IMR-90 (cell line): Measurements from ENCODE around the gene SLC25A21. TPM values are rescaled to one million over a fixed set of nuclear protein-coding genes. Genes with fewer than 3 reads are reported as not detected.

ENCODE experiments used
- ATAC-seq: fragments of 200-7000 bp; cut with Tn5 transposase; 2 replicates; pipeline ENCODE4 v1.9.1; 2020; ENCODE audit warnings: low read depth, mild to moderate bottlenecking, moderate library complexity
- BruUV-seq: library from RNA; stranded (reverse); fragments of 400-500 nt; replicated peaks from 2 replicates; lab custom pipeline; 2021; lab: Mats Ljungman, UMichigan
- CTCF ChIA-PET: fragments of 300-600 bp; formaldehyde crosslinking; extraction: SDS; loops from one replicate; lab custom pipeline; 2021; ENCODE audit warnings: antibody characterized with exemption; lab: Yijun Ruan, JAX
- POLR2A ChIA-PET: fragments of 300-600 bp; sonication (Branson Sonifier 250); formaldehyde crosslinking; loops from one replicate; lab custom pipeline; 2022; ENCODE audit warnings: antibody characterized with exemption; ENCODE audit not compliant: unreplicated experiment; lab: Charles Lee
- DNase-seq: peaks from one replicate; pipeline ENCODE4 v3.0.0; 2013
- H2AFZ ChIP-seq: replicated peaks from 2 replicates; pipeline ENCODE3; 2013; ENCODE audit warnings: low read length, mild to moderate bottlenecking; ENCODE audit not compliant: poor library complexity
- H2AK5ac ChIP-seq: 2 replicates; pipeline ENCODE4 v1.6.1; 2013; ENCODE audit warnings: low read depth, low read length, inconsistent platforms
- H2AK9ac ChIP-seq: replicated peaks from 2 replicates; pipeline ENCODE3; 2013; ENCODE audit warnings: mild to moderate bottlenecking, low read depth, low read length, moderate library complexity; ENCODE audit not compliant: poor library complexity
- H2BK120ac ChIP-seq: 2 replicates; pipeline ENCODE4 v1.6.1; 2013; ENCODE audit warnings: low read depth, low read length, inconsistent platforms
- H2BK15ac ChIP-seq: 3 replicates; pipeline ENCODE4 v1.6.1; 2013; ENCODE audit warnings: low read depth, low read length, inconsistent platforms
- H2BK20ac ChIP-seq: 2 replicates; pipeline ENCODE4 v1.6.1; 2013; ENCODE audit warnings: low read depth, mild to moderate bottlenecking, inconsistent platforms, low read length, moderate library complexity
- H2BK5ac ChIP-seq: 2 replicates; pipeline ENCODE4 v1.6.1; 2013; ENCODE audit warnings: mild to moderate bottlenecking, low read depth, low read length, inconsistent platforms; ENCODE audit not compliant: poor library complexity, severe bottlenecking
- H3K14ac ChIP-seq: replicated peaks from 2 replicates; pipeline ENCODE4 v1.6.1; 2013; ENCODE audit warnings: low read depth, low read length, inconsistent platforms
- H3K18ac ChIP-seq: 2 replicates; pipeline ENCODE4 v1.6.1; 2013; ENCODE audit warnings: low read depth, low read length, control low read depth
- H3K23ac ChIP-seq: 2 replicates; pipeline ENCODE4 v1.6.1; 2013; ENCODE audit warnings: low read depth, low read length, inconsistent platforms
- H3K27ac ChIP-seq: 2 replicates; pipeline ENCODE4 v1.5.1; 2013; ENCODE audit warnings: mild to moderate bottlenecking, control low read depth, low read length; ENCODE audit not compliant: insufficient read depth
- H3K27me3 ChIP-seq: 2 replicates; pipeline ENCODE4 v1.6.1; 2013; ENCODE audit warnings: low read length; ENCODE audit not compliant: control insufficient read depth, insufficient read depth
- H3K36me3 ChIP-seq: 2 replicates; pipeline ENCODE4 v1.6.1; 2013; ENCODE audit warnings: low read length, mixed read lengths; ENCODE audit not compliant: control insufficient read depth, insufficient read depth
- H3K4ac ChIP-seq: 2 replicates; pipeline ENCODE4 v1.6.1; 2013; ENCODE audit warnings: low read depth, low read length, inconsistent platforms
- H3K4me1 ChIP-seq: 2 replicates; pipeline ENCODE4 v1.6.1; 2013; ENCODE audit warnings: low read length, mixed read lengths; ENCODE audit not compliant: control insufficient read depth, insufficient read depth
- H3K4me2 ChIP-seq: 2 replicates; pipeline ENCODE4 v1.6.1; 2013; ENCODE audit warnings: low read depth, mild to moderate bottlenecking, control low read depth, low read length, moderate library complexity
- H3K4me3 ChIP-seq: 2 replicates; pipeline ENCODE4 v1.5.1; 2013; ENCODE audit warnings: low read depth, mild to moderate bottlenecking, control low read depth, low read length, moderate library complexity; ENCODE audit not compliant: insufficient read depth
- H3K56ac ChIP-seq: 2 replicates; pipeline ENCODE4 v1.6.1; 2013; ENCODE audit warnings: low read length, inconsistent platforms; ENCODE audit not compliant: insufficient read depth; ENCODE audit errors: extremely low read depth
- H3K79me1 ChIP-seq, 2 experiments: 2 replicates each; pipeline ENCODE4 v1.6.1; 2013; ENCODE audit warnings: low read length in 2 of 2, inconsistent platforms in 1 of 2, low read depth in 1 of 2
- H3K9ac ChIP-seq: 2 replicates; pipeline ENCODE4 v1.6.1; 2013; ENCODE audit warnings: low read depth, low read length, control low read depth
- H3K9me1 ChIP-seq: 2 replicates; pipeline ENCODE4 v1.6.1; 2013; ENCODE audit warnings: low read length, inconsistent platforms; ENCODE audit not compliant: insufficient read depth
- H3K9me3 ChIP-seq: 2 replicates; pipeline ENCODE4 v1.6.1; 2013; ENCODE audit warnings: low read length; ENCODE audit not compliant: control insufficient read depth, insufficient read depth
- H4K20me1 ChIP-seq: 2 replicates; pipeline ENCODE4 v1.6.1; 2013; ENCODE audit warnings: low read length, inconsistent platforms; ENCODE audit not compliant: insufficient read depth
- H4K5ac ChIP-seq: 2 replicates; pipeline ENCODE4 v1.6.1; 2013; ENCODE audit warnings: mild to moderate bottlenecking, low read depth, low read length, control low read depth
- H4K8ac ChIP-seq, 2 experiments: 2 replicates each; pipeline ENCODE4 v1.6.1; 2013; ENCODE audit warnings: low read depth in 2 of 2, low read length in 2 of 2, control low read depth in 1 of 2, inconsistent platforms in 1 of 2
- H4K91ac ChIP-seq: 2 replicates; pipeline ENCODE4 v1.6.1; 2013; ENCODE audit warnings: low read depth, low read length, inconsistent platforms; ENCODE audit not compliant: insufficient read depth
- RAD21 ChIP-seq: IDR thresholded peaks from 2 replicates; pipeline ENCODE4 v1.6.1; 2012; ENCODE audit warnings: low read length, improper control_type of control experiment
- WGBS, 2 experiments: methylation state at CpG; one replicate each; pipeline versions ENCODE4 v1.1.5 to v1.1.7; 2013; ENCODE audit warnings: missing lambda C conversion rate in 2 of 2; ENCODE audit not compliant: insufficient read length in 1 of 2; ENCODE audit errors: extremely low coverage in 2 of 2; 5-methylcytosine and 5-hydroxymethylcytosine counted together
- dilution Hi-C: fragments of 300-500 bp; cut with HindIII; formaldehyde crosslinking; loops from one replicate; pipeline ENCODE4 v1.14.3; 2018; ENCODE audit warnings: low sequenced_read_pairs; ENCODE audit not compliant: unreplicated experiment
- in situ Hi-C: fragments of 300-500 bp; cut with MboI; formaldehyde crosslinking; loops from 3 replicates; pipeline ENCODE4 v1.14.3; 2019; ENCODE audit warnings: low sequenced_read_pairs, inconsistent platforms, mixed read lengths
- intact Hi-C: fragments of 100-400 bp; cut with micrococcal nuclease; formaldehyde crosslinking; loops from 2 replicates; pipeline ENCODE4 v1.10.0; 2022
- polyA plus RNA-seq, 3 experiments: library from polyadenylated mRNA; depleted of rRNA; stranded (reverse); fragments of >200 nt; gene quantifications; 2 replicates each; pipeline ENCODE4 v1.2.3, GENCODE V29; 2012; ENCODE audit warnings: low replicate concordance in 1 of 3
- total RNA-seq: library from RNA; depleted of rRNA; stranded (reverse); fragments of >200 nt; gene quantifications from 2 replicates; pipeline ENCODE4 v1.2.3, GENCODE V29; 2012

Gene SLC25A21
- total and polyA plus RNA-seq, 2 of the 4 experiments (the other 2 are of a cell fraction), result 0.62 to 0.90 TPM

DNA sequence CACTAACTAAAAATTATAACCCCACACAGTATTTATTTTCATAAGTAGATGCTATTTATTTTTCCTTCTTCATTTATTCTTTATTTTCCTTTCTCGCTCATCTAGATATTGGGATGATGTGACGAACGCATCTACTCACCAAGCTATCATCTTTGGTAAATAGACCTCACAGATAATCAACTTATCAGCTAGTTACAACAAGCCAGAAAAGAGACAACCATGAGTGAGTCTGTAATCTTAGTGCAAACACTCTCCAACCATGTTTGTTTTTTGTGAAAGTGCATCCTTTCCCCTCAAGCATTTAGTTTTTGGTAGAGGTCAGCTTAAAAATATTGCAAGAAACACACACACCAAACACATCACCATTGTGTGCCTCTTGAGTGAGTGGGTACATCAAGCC is 84.9 kb downstream of the SLC25A21 start:
- no peak overlapping the region for H2AK5ac ChIP-seq
- intact Hi-C loops (no loop called here), in situ Hi-C loops (no loop called here), dilution Hi-C loops (no loop called here)
- no peak overlapping the region for H3K4me2 ChIP-seq
- no peak overlapping the region for H2AFZ ChIP-seq
- H2AK9ac ChIP-seq, result no peak overlapping the region
- H3K18ac ChIP-seq, result no peak overlapping the region
- no peak overlapping the region for H2BK120ac ChIP-seq
- H3K9me1 ChIP-seq, result peaks cover 3% of the 10 kb centered on the region
- ChIA-PET CTCF (interaction anchor here (1.0 kb wide), 1 partner anchor 30 kb away, joined by 4 read pairs; no protein-coding TSS in a partner anchor), POLR2A (no interaction called here)
- DNase-seq (no peak), ATAC-seq (no peak)
- no peak overlapping the region for H4K91ac ChIP-seq
- H3K27me3 ChIP-seq, result no peaks in the 10 kb centered on the region
- H3K4ac ChIP-seq, result no peak overlapping the region
- H3K14ac ChIP-seq, result no peak overlapping the region
- WGBS, 2 experiments, result no CpG with 5 or more reads among the region's 3 CpGs
- H3K36me3 ChIP-seq, result no peaks in the 10 kb centered on the region
- no peak overlapping the region for H2BK5ac ChIP-seq
- BruUV-seq, result no TSS peak
- no peak overlapping the region for H2BK20ac ChIP-seq
- no peak overlapping the region for H3K4me3 ChIP-seq
- H3K56ac ChIP-seq, result no peak overlapping the region
- H4K5ac ChIP-seq, result no peak overlapping the region
- no peak overlapping the region; the same call in 2 of the 3 replicates for H2BK15ac ChIP-seq
- H3K27ac ChIP-seq, result no peak overlapping the region
- no peak overlapping the region for H3K23ac ChIP-seq
- H4K8ac ChIP-seq, result no peak overlapping the region
- peaks cover 4% of the 10 kb centered on the region for H3K4me1 ChIP-seq
- TF ChIP-seq RAD21, result no peak
- no peak overlapping the region for H3K9ac ChIP-seq
- no peaks in the 10 kb centered on the region; a peak in 1 of 4 replicates for H3K79me1 ChIP-seq
- H4K20me1 ChIP-seq, result no peaks in the 10 kb centered on the region
- no peaks in the 10 kb centered on the region for H3K9me3 ChIP-seq
